T-helper 1 cell treated with Interleukin-12 subunit alpha and Interleukin-12 subunit beta and Interleukin-4 antibody, amounts not matched to agents 30 ng/mL and 1 ng/mL, for 36 hours (primary cell): ENCODE measurements around the gene CDRT4. TPM values are rescaled to one million over a fixed set of nuclear protein-coding genes. Genes with fewer than 3 reads are reported as not detected.
"Not testable (repeated sequence)": the region's sequence is repeated elsewhere in the genome, so short reads cannot be mapped to it uniquely, and the experiment has no call there.

ENCODE experiments used
- intact Hi-C: fragments of 100-400 bp; cut with micrococcal nuclease; formaldehyde crosslinking; loops from one replicate; pipeline ENCODE4 v1.15.1; 2024
- total RNA-seq: library from RNA; stranded (reverse); gene quantifications from 2 replicates; pipeline ENCODE4 v1.2.3, GENCODE V29; 2022

The CDRT4 gene
- total RNA-seq, 1 donor from 2014 or later: 9.4 TPM

DNA sequence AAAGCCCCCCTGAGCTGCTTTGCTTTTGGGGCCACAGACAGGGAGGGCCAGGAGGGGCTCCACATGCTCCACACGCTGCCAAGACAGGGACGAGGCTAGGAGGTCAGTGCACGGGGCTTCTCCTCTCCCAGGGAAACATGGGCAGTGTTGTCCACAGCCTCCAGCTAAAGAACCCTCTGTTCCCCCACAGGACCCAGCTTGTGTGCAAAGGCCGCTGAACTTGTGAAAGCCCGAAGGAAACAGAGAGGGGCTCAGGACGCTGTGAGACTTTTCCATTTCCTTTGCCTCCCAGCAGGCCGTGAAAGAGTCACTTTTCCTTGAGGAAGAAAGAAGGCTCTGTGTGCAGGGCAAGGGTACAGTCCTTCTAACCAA is 9.7 kb downstream of the CDRT4 start:
- intact Hi-C loops: no loop called here

DNA sequence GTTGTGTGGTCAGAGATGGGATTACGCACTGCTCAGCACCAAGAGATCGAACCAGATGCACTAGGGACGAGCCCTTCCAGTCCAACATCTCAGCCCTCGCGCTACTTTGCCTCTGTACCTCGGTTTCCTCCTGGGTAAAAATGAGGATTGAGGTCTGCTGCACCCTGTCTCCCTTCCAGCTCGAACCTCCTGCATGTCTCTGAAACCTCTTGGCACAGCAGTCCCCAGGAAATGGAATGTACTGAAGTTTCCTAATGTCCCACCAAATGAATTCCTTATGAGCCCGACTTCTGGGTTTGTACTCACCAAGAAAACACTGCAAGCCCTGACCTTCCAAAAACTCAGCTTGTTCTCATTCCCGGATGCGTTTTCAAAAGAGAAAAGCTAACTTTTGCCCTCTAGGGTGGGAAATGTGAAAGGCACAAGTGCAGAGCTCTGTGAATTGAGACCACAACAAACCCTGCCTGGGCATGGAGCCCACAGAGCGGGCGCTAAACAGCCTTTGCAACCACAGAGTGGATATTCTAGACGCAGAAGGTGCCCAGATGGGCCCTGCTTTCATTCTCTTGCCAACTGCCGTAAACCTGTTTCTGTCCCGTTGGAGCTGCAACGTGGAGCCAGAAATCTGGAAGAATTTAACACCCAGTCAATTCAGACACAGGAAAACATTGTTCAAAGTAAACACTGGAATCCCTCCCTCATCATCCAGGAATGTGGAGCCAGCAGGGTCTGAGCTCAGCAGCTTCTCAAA is 10.3 kb downstream of the CDRT4 start:
- intact Hi-C loops: no loop called here

- intact Hi-C loops: no loop called here
These were observed 10.9 kb downstream of the CDRT4 start for GRCh38 chr17:15456496-15456895.

GRCh38 chr17:15454346-15454745 is 13.1 kb downstream of the CDRT4 start:
- intact Hi-C loops: no loop called here

GRCh38 chr17:15453782-15454181 is 13.6 kb downstream of the CDRT4 start:
- intact Hi-C loops: no loop called here

DNA sequence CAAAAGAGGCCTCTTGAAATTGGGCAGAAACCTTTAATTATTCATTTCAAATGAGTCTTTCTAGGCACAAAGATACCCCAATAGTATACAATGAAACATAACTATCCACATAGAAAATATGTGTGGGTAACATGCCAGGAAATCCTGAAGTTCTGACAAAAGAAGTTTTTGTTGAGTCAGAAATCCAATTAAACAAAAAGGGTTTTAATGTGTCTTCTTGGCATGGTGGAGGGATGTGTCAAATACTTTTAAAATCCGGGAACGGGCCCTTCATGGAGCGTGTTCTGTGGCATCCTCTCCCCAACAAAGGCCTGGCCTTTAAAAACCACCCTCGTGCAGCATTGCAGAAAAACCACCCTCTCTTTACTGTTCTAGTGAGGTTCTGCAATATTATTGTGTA is 14.2 kb downstream of the CDRT4 start:
- intact Hi-C loops: no loop called here

- intact Hi-C loops: no loop called here
These were observed 14.7 kb downstream of the CDRT4 start for GRCh38 chr17:15452746-15453145.

DNA sequence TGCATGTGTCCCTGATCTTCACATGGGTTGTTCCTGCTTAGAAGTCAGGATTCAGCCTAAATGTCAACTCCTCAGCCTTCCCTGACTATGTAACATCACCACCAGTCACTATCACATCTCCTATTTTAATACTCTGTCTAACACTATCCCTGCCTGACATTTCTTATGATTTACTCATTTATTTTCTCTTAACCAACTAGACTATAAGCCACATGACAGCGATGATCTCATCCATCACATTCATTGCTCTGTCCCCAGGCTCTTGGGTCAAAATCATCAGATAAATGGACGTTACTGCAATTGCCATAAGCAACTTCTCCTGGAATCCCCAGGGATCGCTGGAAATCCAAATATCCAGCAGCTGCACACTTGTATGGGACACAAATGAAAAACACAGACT is 15.7 kb downstream of the CDRT4 start:
- intact Hi-C loops: no loop called here

- intact Hi-C loops: no loop called here
These were observed 18.9 kb downstream of the CDRT4 start for GRCh38 chr17:15448580-15448956.

GRCh38 chr17:15447928-15448579 is 19.4 kb downstream of the CDRT4 start:
- intact Hi-C loops: no loop called here

DNA sequence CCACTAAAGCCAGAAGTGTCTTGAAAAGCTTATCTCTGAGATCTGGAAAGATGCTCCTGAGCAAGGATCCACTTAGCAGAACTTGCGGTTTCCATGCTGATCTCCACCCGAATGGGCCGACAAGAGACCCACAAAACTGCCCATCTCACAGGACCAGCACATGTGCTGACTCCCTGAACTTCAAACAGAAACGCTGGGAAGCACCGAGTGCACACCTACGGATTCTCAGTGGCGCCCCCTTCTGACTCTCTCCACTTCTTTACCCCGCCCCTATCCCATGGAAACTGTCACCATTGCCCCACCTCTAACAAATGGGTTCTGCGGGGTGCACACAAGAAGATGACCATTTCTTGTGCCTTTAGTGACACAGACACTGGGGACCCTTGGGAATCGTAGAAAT is 21.4 kb downstream of the CDRT4 start:
- intact Hi-C loops: no loop called here

DNA sequence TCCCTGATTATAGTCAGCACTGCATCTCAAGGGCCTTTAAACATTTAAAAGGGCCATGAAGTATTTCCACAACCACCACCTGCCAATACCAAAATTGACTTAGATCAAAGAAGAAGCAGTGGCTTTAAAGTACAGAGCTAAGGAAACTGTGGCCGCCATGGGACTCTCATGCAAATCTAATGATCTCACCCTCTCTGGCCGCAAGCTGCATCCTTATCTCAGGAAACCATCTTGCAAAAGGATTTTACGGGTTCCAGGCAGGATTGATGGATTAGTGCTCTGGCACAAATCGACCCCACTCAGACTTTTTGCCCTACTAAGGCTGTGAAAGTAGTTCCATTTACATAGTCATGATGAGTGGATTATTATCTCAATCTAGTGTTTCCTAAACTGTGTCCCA is 22.6 kb downstream of the CDRT4 start:
- intact Hi-C loops: no loop called here

DNA sequence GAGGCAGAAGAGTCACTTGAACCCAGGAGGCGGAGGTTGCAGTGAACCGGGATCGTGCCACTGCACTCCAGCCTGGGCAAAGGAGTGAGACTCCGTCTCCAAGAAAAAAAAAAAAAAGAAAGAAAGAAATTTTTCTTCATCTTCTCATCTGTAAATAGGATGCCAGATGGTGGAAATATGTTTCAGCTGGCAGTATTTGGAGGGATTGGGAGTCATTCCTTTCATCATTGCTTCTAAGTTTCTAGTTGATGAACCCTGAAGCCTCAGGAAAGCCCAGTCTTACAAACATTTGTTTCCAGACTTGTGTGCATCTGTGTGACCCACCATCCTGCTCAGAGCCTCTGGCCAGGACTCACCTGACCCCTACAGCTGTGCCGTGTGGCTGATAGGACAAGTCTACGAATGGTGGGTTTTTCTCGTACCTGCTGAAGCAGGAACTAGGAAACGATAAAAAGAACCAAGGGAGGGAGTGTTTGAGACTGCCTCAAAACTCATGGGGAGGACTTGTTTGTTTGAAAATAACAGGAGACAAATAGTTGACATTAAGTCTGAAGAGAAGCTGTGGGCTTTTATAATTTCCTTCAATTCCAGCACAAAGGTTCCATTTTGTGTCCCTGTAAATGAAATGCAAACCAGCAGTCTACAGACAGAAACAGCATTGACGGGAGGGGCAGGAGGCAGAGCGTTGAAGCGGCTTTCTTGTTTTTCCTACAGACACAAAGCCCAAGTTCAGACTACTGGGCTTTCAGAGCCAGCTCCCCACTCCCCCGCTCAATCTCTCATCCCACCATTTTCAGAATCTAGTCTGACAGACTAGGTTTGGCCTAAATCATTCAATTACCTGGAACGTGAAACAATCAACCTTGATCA is 24.9 kb downstream of the CDRT4 start:
- intact Hi-C loops: no loop called here

DNA sequence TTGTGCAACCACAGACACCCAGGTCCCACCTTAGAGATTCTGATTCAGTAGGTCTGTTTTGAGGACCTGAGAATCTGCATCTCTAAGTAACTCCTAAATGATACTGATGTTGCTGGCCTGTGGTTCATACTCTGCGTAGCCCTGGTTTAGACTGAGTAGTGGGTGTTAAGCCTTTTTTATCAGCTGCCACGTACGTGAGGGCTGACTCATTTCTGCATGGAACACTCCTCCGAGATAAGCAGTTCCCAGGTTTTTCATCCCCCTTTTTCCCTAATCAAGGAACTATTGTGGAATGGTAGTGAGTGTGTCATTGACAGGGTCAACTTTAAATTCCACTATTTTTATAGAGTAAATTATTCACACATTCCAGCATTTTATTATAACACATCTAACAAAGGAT is 26.1 kb downstream of the CDRT4 start:
- intact Hi-C loops: no loop called here

DNA sequence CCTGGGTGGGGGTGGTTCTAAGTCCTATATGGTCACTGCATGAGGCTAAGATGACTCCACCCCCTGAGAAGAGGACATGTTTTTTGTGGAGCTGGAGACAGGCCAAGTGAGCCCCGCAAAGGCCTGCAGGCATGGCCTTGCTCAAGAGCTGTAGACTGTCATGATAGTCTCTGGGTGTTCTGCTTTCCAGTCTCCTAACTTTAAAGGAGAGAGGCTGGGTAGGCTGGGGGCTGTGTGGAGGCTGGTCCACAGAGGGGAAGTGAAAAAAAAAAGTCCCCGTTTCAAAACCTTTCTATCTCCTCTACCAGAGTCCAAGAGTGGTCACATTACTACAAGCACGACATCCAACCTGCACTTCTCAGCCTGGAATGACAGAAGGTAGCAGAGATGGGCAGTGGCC is 27.1 kb downstream of the CDRT4 start:
- intact Hi-C loops: no loop called here

- intact Hi-C loops: not testable (repeated sequence)
These were observed 28.0 kb downstream of the CDRT4 start for GRCh38 chr17:15439205-15439985.

DNA sequence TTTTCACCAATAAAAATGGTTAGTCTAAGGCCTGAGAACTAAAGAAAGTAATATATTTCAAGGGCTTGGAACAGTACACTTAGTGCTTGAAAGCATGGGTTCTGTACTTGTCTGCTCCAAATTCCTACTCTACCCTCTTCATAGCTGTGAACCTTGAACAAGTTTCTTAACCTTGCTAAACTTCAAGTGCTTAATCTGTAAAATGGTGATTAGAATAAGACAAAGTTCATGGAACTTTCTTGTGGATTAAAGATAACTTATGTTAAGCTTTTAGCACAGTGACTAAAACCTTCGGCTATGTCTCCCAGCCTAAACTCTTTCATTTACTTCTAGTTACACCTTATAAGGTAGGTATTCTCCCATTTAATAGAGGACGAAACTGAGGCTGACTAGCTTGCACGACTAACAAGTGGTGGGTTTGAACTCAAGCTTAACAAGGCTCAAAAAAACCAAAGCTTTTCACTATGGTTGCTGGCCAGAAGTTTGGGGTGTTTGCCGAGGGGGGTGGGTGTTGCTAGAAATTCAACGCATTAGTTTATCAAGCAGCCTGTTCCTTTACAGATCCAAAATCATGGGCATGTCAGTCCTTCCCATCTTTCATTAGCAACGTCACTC is 28.8 kb downstream of the CDRT4 start:
- intact Hi-C loops: no loop called here

- intact Hi-C loops: no loop called here
These were observed 30.2 kb downstream of the CDRT4 start for GRCh38 chr17:15437303-15437635.

DNA sequence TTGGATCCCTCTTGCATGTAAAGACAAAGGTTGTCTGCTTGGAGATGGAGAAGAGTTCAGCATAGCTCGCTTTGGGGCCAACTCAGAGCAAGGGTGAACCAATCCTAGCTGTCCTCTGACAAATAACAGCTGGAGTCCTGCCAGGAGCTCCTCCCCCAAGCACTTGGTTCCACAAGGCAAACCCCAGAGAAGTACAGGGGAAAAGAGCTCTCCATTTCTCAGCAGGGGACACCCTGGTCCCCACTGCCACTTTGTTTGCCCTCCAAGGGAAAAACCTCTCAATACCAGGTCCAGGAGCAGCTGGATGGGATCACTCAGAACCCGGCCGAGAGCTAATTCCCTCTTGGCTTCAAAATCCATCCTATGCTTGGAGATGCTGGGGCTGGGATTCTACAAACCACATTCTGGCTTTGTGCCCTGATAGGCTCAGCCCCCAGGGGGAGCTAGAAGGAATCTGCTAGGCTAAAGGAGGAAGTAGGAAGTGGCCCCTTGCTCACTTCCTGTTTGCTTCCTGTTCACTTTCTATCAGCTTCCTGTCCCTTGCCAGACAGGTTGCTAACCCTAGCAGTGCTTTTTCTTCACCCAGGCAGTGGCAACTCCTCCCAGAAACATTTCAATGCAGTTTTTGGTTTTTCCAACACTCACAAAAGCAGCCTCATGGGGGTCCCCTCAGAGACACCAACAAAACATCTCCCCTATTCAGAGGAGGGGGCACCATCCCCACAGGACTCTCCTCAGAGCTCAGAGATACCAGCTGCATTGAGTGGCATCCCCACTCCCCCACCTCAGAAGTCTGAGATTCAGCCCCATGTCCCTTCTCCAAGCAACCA is 30.7 kb downstream of the CDRT4 start:
- intact Hi-C loops: no loop called here

DNA sequence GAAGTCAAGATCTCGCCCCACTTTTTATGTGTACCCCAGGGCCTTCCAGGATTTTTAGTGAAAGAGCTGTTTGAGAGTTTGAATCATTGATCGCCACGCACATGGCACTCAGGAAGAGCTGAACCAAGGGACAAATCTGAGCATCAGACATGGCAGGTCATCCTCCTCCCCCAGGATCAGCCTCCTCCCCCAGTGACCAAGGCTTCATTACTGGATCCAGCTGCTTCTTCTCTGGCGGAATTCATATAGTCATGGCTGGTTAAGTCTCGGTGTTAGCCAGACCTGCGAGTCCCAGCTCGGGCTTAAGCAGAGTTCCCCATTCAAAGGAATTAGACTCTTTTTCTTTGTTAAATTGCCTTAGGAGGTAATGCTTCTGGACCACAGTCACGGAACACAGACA is 32.5 kb downstream of the CDRT4 start:
- intact Hi-C loops: no loop called here
